Spleen (tissue), 11 donors: ENCODE results near the gene CNDP2. TPM values are rescaled to one million over a fixed set of nuclear protein-coding genes. Genes with fewer than 3 reads are reported as not detected.

Experiments
- DNase-seq: peaks from one replicate; pipeline ENCODE4 v3.0.0-alpha.2; 2020
- H3K27ac ChIP-seq, 8 donors: fragments of 200-600 bp; sonication (generic) in 7 of 8; 1 replicate in 4 of 8; 2 replicates in 4 of 8; pipeline versions ENCODE4 v1.5.0 to v1.8.0; 2016 to 2021; ENCODE audit warnings: inconsistent platforms in 4 of 8, mild to moderate bottlenecking in 4 of 8, moderate library complexity in 1 of 8
- H3K27me3 ChIP-seq, 7 donors: fragments of 200-600 bp; sonication (generic) in 6 of 7; replicated peaks in 1 of 7; 1 replicate in 4 of 7; 2 replicates in 3 of 7; pipeline versions ENCODE4 v1.5.0 to v1.8.0; 2016 to 2021; ENCODE audit warnings: inconsistent platforms in 3 of 7, mild to moderate bottlenecking in 1 of 7
- H3K36me3 ChIP-seq, 6 donors: fragments of 200-600 bp; sonication (generic) in 5 of 6; 1 replicate in 4 of 6; 2 replicates in 2 of 6; pipeline versions ENCODE4 v1.5.0 to v1.8.0; 2016 to 2021; ENCODE audit warnings: inconsistent platforms in 2 of 6
- H3K4me1 ChIP-seq, 6 donors: fragments of 200-600 bp; sonication (generic) in 5 of 6; 1 replicate in 3 of 6; 2 replicates in 3 of 6; pipeline versions ENCODE4 v1.5.0 to v1.8.0; 2016 to 2021; ENCODE audit warnings: inconsistent platforms in 3 of 6
- H3K4me3 ChIP-seq, 8 donors: fragments of 200-600 bp; sonication (generic) in 7 of 8; 1 replicate in 4 of 8; 2 replicates in 4 of 8; pipeline versions ENCODE4 v1.5.0 to v1.8.0; 2016 to 2021; ENCODE audit warnings: inconsistent platforms in 4 of 8, mild to moderate bottlenecking in 4 of 8, moderate library complexity in 2 of 8
- H3K9me3 ChIP-seq, 8 donors: fragments of 200-600 bp; sonication (generic) in 7 of 8; 1 replicate in 4 of 8; 2 replicates in 4 of 8; pipeline versions ENCODE4 v1.5.0 to v1.8.0; 2016 to 2021; ENCODE audit warnings: inconsistent platforms in 4 of 8
- CTCF ChIP-seq, 11 experiments: fragments of 200-600 bp in 7 of 11; fragments of 450-650 bp in 4 of 11; sonication (generic) in 4 of 11; IDR thresholded peaks in 8 of 11; conservative IDR thresholded peaks in 3 of 11; 1 replicate in 7 of 11; 2 replicates in 4 of 11; pipeline versions ENCODE4 v1.4.0 to v1.8.0; 2016 to 2021; ENCODE audit warnings: antibody characterized with exemption in 11 of 11, inconsistent platforms in 4 of 11, mild to moderate bottlenecking in 1 of 11
- POLR2A ChIP-seq, 3 donors: fragments of 450-650 bp; IDR thresholded peaks; one replicate each; pipeline ENCODE4 v1.5.1; 2017; ENCODE audit warnings: antibody characterized with exemption in 3 of 3, mild to moderate bottlenecking in 1 of 3
- POLR2AphosphoS5 ChIP-seq, 3 donors: sonication (generic); formaldehyde crosslinking; IDR thresholded peaks; one replicate each; pipeline ENCODE4 v1.5.1; 2017; ENCODE audit warnings: antibody characterized with exemption in 3 of 3
- WGBS, 5 donors: extraction: QIAGEN DNeasy Blood & Tissue Kit in 3 of 5; methylation state at CpG; one replicate each; pipeline versions ENCODE4 v1.1.5 to v1.1.7; 2013 to 2018; 5-methylcytosine and 5-hydroxymethylcytosine counted together
- intact Hi-C: fragments of 100-400 bp; cut with DNase I; formaldehyde crosslinking; loops from one replicate; pipeline ENCODE4 v1.15.0; 2023; ENCODE audit warnings: low total_unique reads
- polyA plus RNA-seq, 3 donors: library from polyadenylated mRNA; stranded (reverse); fragments of 200-250 nt; gene quantifications; one replicate each; pipeline ENCODE4 v1.2.1, GENCODE V29; 2013
- total RNA-seq, 7 donors: library from RNA; depleted of rRNA in 3 of 7; stranded (reverse); fragments of >200 nt in 3 of 7; fragmentation: NEBNext Ultra II Directional in 4 of 7; extraction: Animal tissue kit (Norgen Biotek cat#: 25700) in 4 of 7; gene quantifications; one replicate each; pipeline versions ENCODE4 v1.1.0 to v1.2.1, GENCODE V29; 2016 to 2021
- donor health status: healthy with polysubstance abuse.
- donor health status: DM: no; HTN: no; CAD: no; lungs with moderate emphysema.
- donor health status: DM: no; HTN: no; CAD: no.
- donor health status: Bipolar disorder and iron deficiency.
- donor health status: healthy.
- donor health status: DM: no; HTN: no; CAD: no.
- donor health status: DM: yes; HTN: yes; CAD: no.

CNDP2 gene
- total and polyA plus RNA-seq, 10 donors, result 102 to 310 (median 271) TPM

GRCh38 chr18:74540652-74541421 lies 44.7 kb downstream of the CNDP2 start:
- no peaks in the 10 kb centered on the region for H3K27me3 ChIP-seq
- peaks cover 0 to 3% (median 0%) of the 10 kb centered on the region in 8 donors for H3K9me3 ChIP-seq
- no peaks in the 10 kb centered on the region for H3K4me1 ChIP-seq
- intact Hi-C loops, result no loop called here
- H3K27ac ChIP-seq, result peak overlapping the region in 1 of 8 donors; percentile 5
- 76 to 83% (median 79%) methylated on average over 16 to 20 of the region's 20 CpGs for WGBS, 5 donors
- peak; percentile 55 for DNase-seq
- TF ChIP-seq CTCF (IDR thresholded peaks at IDR 0.05 in 8 of 11, conservative IDR thresholded peaks at IDR 0.05 in 3 of 11), result no peak
- TF ChIP-seq POLR2AphosphoS5 (IDR thresholded peaks at IDR 0.05), result peak in 1 of 3 donors; percentile 41
- TF ChIP-seq POLR2A (IDR thresholded peaks at IDR 0.05), result no peak
- no peak overlapping the region for H3K4me3 ChIP-seq
- H3K36me3 ChIP-seq, result no peaks in the 10 kb centered on the region

GRCh38 chr18:74541703-74542555 lies 45.8 kb downstream of the CNDP2 start:
- TF ChIP-seq CTCF (IDR thresholded peaks at IDR 0.05 in 8 of 11, conservative IDR thresholded peaks at IDR 0.05 in 3 of 11) (no peak), POLR2A (IDR thresholded peaks at IDR 0.05) (no peak), POLR2AphosphoS5 (IDR thresholded peaks at IDR 0.05) (no peak)
- Histone ChIP-seq H3K4me3 (no peak overlapping the region), H3K27me3 (no peaks in the 10 kb centered on the region), H3K36me3 (no peaks in the 10 kb centered on the region), H3K4me1 (peaks cover 0 to 8% (median 0%) of the 10 kb centered on the region in 6 donors), H3K27ac (peak overlapping the region in 1 of 8 donors; percentile 5), H3K9me3 (no peaks in the 10 kb centered on the region)
- intact Hi-C loops, result no loop called here
- 84 to 91% (median 86%) methylated on average over 15 of the region's 15 CpGs for WGBS, 5 donors
- peak; percentile 50 for DNase-seq

- H3K27ac ChIP-seq, result no peak overlapping the region
- H3K27me3 ChIP-seq, result no peaks in the 10 kb centered on the region
- H3K36me3 ChIP-seq, result no peaks in the 10 kb centered on the region
- no peak for DNase-seq
- H3K9me3 ChIP-seq, result peaks cover 5 to 21% (median 17%) of the 10 kb centered on the region in 8 donors
- TF ChIP-seq CTCF (IDR thresholded peaks at IDR 0.05 in 8 of 11, conservative IDR thresholded peaks at IDR 0.05 in 3 of 11), result no peak
- no peak for TF ChIP-seq POLR2AphosphoS5 (IDR thresholded peaks at IDR 0.05)
- no peak for TF ChIP-seq POLR2A (IDR thresholded peaks at IDR 0.05)
- peaks cover 0 to 13% (median 5%) of the 10 kb centered on the region in 6 donors for H3K4me1 ChIP-seq
- 62 to 79% (median 74%) methylated on average over 8 of the region's 8 CpGs for WGBS, 5 donors
- intact Hi-C loops, result no loop called here
- no peak overlapping the region for H3K4me3 ChIP-seq
Observed at GRCh38 chr18:74544898-74545297, 48.7 kb downstream of the CNDP2 start.

GRCh38 chr18:74546007-74546406 lies 49.8 kb downstream of the CNDP2 start:
- DNase-seq, result no peak
- peaks cover 5 to 27% (median 21%) of the 10 kb centered on the region in 8 donors for H3K9me3 ChIP-seq
- 92 to 96% (median 94%) methylated on average over 11 of the region's 11 CpGs for WGBS, 5 donors
- intact Hi-C loops, result no loop called here
- H3K36me3 ChIP-seq, result no peaks in the 10 kb centered on the region
- H3K4me1 ChIP-seq, result peaks cover 0 to 13% (median 5%) of the 10 kb centered on the region in 6 donors
- no peak overlapping the region for H3K4me3 ChIP-seq
- TF ChIP-seq CTCF (IDR thresholded peaks at IDR 0.05 in 8 of 11, conservative IDR thresholded peaks at IDR 0.05 in 3 of 11), result no peak
- TF ChIP-seq POLR2AphosphoS5 (IDR thresholded peaks at IDR 0.05), result no peak
- no peak for TF ChIP-seq POLR2A (IDR thresholded peaks at IDR 0.05)
- no peaks in the 10 kb centered on the region for H3K27me3 ChIP-seq
- peak overlapping the region in 1 of 8 donors; percentile 51 for H3K27ac ChIP-seq
